Breast epithelium (tissue), 3 donors: ENCODE results near the gene KIAA0232.

ENCODE experiments used
- CTCF ChIP-seq, 3 donors: fragments of 450-650 bp; IDR thresholded peaks; one replicate each; pipeline ENCODE4 v1.5.1; 2016 to 2017; ENCODE audit warnings: antibody characterized with exemption in 3 of 3, mild to moderate bottlenecking in 3 of 3, moderate library complexity in 3 of 3
- POLR2A ChIP-seq: fragments of 450-650 bp; IDR thresholded peaks from one replicate; pipeline ENCODE4 v1.6.1; 2016; ENCODE audit warnings: antibody characterized with exemption, mild to moderate bottlenecking, moderate library complexity
- POLR2AphosphoS5 ChIP-seq, 3 donors: sonication (generic); formaldehyde crosslinking; IDR thresholded peaks; one replicate each; pipeline ENCODE4 v1.6.1; 2017; ENCODE audit warnings: antibody characterized with exemption in 3 of 3

GRCh38 chr4:6916069-6916586 is 133.6 kb downstream of the KIAA0232 start:
- TF ChIP-seq POLR2A = no peak
- TF ChIP-seq POLR2AphosphoS5 (IDR thresholded peaks at IDR 0.05) = no peak
- TF ChIP-seq CTCF (IDR thresholded peaks at IDR 0.05) = no peak
